ENCODE results near the gene UNC13A. TPM values are rescaled to one million over a fixed set of nuclear protein-coding genes. Genes with fewer than 3 reads are reported as not detected.

UNC13A gene
- total RNA-seq, 1 donor from 2014 or later = 0.04 TPM

DNA sequence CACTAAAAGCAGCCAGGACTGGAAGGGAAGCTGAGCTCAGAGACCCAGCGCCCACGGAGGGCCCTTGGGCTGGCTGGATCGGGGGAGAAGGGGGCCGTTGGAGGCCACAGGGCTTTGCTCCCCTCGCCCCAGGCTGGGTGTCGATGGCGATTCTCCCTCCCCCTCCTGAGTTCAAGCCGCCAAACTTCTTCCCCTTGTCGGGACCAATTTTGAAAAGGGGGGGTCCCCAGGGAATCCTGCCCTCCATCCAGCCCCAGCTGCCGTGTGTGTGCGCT lies 71.5 kb downstream of the UNC13A start:
- Mint-ChIP-seq H3K4me1 (peaks cover 10% of the 10 kb centered on the region), H3K4me3 (peak overlapping the region; percentile 11), H3K36me3 (ENCODE audit: low read depth) (no peaks in the 10 kb centered on the region), H3K27ac (no peak overlapping the region), H3K9me3 (peaks cover 1% of the 10 kb centered on the region), H3K27me3 (peaks cover 33% of the 10 kb centered on the region)
- POLR2A ChIA-PET = no interaction called here
- intact Hi-C loops (cut with micrococcal nuclease) = no loop called here
- ATAC-seq (ENCODE audit: low read depth) (peak; percentile 14), DNase-seq (no peak)
- TF ChIP-seq, protein P1, sequence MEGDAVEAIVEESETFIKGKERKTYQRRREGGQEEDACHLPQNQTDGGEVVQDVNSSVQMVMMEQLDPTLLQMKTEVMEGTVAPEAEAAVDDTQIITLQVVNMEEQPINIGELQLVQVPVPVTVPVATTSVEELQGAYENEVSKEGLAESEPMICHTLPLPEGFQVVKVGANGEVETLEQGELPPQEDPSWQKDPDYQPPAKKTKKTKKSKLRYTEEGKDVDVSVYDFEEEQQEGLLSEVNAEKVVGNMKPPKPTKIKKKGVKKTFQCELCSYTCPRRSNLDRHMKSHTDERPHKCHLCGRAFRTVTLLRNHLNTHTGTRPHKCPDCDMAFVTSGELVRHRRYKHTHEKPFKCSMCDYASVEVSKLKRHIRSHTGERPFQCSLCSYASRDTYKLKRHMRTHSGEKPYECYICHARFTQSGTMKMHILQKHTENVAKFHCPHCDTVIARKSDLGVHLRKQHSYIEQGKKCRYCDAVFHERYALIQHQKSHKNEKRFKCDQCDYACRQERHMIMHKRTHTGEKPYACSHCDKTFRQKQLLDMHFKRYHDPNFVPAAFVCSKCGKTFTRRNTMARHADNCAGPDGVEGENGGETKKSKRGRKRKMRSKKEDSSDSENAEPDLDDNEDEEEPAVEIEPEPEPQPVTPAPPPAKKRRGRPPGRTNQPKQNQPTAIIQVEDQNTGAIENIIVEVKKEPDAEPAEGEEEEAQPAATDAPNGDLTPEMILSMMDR (IDR thresholded peaks at IDR 0.05) = no peak
- CTCF ChIA-PET = no interaction called here

DNA sequence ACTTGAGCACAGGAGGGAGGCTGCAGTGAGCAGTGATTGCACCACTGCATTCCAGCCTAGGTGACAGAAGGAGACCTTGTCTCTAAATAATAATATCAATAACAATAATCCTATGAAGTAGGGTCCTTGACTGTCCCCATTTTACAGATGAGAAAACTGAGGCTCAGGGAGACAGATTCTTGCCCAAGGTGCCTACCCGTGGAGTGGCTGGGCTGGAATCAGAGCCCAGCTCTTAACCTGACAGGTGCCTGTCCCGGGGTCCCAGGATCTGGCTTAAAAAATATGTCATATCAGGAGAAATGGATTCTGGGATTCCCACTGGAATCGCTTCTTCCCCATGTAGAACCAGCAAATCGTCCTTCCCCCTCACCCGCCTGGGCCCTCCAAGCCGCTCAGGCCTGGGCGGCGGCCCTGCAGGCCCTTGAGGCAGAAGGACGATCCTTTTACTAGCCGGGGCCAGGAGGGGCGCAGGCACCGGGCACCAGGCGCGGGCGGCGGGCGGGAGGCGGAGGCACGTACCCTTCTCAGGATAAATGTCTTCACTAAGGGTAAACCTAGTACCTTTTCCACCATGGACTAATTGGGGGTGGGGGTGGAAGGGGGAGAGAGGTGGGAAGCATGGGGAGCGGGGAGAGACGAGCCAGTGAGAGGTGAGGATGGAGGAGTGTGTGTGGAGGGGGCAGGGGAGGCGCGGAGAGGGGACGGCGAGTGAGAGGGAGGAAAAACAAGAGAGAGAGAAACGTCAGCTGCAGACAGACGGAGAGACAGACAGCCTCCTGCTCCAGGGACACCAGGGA lies 72.1 kb downstream of the UNC13A start:
- ChIA-PET POLR2A (no interaction called here), CTCF (no interaction called here)
- TF ChIP-seq, protein P1 (IDR thresholded peaks at IDR 0.05) = no peak
- H3K27me3 Mint-ChIP-seq = peaks cover 33% of the 10 kb centered on the region
- DNase-seq (no peak), ATAC-seq (ENCODE audit: low read depth) (peak; percentile 14)
- peaks cover 10% of the 10 kb centered on the region for H3K4me1 Mint-ChIP-seq
- intact Hi-C loops (cut with micrococcal nuclease) = no loop called here
- H3K36me3 Mint-ChIP-seq (ENCODE audit: low read depth) = no peaks in the 10 kb centered on the region
- H3K4me3 Mint-ChIP-seq = peak overlapping the region; percentile 11
- H3K27ac Mint-ChIP-seq = no peak overlapping the region
- no peaks in the 10 kb centered on the region for H3K9me3 Mint-ChIP-seq

DNA sequence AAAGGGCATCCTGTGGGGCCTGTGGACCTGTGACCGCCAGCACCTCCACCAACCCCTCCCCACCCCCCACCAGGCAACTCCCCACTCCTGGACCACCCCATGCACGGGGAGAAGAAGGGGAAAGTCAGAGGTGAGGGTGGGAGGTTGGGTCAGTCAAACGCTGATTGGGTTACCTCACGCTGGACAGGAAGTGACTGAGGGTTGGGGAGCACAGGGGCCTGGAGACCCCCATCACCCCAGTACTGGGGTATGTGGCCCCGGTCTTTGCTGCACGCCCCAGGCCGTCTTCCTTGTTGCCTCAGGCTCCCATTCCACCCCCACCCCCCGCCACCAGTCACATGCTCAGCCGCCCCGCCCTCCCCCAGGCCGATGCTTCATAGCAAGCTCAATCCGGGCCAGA lies 73.7 kb downstream of the UNC13A start:
- no peak overlapping the region for H3K27ac Mint-ChIP-seq
- H3K4me1 Mint-ChIP-seq = peaks cover 10% of the 10 kb centered on the region
- ATAC-seq (ENCODE audit: low read depth) = no peak
- intact Hi-C loops (cut with micrococcal nuclease) = no loop called here
- no peaks in the 10 kb centered on the region for H3K36me3 Mint-ChIP-seq (ENCODE audit: low read depth)
- DNase-seq = no peak
- CTCF ChIA-PET = no interaction called here
- H3K4me3 Mint-ChIP-seq = no peak overlapping the region
- no peaks in the 10 kb centered on the region for H3K9me3 Mint-ChIP-seq
- TF ChIP-seq, protein P1 (IDR thresholded peaks at IDR 0.05) = no peak
- peaks cover 30% of the 10 kb centered on the region for H3K27me3 Mint-ChIP-seq
- POLR2A ChIA-PET = no interaction called here

DNA sequence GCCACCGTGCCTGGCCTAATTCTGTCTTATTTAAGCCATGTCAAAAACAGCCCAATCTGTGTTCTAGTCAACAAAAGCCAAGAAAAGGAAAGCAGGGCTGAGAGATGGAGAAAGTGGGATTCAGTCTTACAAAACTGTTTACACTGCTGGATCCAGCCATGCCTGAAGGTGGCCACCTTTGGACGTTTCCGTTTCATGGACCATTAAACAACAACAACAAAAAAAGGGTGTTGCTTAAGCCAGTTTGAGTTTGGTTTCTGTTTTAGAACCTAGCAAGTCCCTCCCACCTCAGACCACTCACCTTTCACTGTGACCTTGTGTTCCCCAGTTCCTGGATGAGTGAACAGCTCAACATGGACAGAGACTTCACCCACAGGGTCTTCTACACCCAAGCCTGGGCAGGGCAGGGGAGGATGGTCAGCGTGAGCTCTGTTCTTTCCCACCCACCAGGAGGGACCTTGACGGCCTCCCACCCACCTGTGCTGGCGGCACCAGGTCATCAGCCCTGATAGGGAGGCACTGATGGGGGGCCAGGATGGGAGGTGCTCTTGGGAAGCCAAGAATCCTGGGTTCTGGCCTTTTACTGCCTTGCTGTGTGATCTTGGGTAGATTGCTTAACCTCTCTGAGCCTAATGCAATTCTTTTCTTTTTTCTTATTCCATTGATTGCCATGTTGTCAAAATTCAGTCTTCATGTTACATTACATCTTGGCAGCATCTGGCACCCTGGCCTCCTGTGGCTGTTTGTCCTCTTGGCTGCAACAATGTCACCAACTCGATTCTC lies 76.5 kb downstream of the UNC13A start:
- no peaks in the 10 kb centered on the region for H3K36me3 Mint-ChIP-seq (ENCODE audit: low read depth)
- H3K27ac Mint-ChIP-seq = no peak overlapping the region
- no peak for ATAC-seq (ENCODE audit: low read depth)
- H3K27me3 Mint-ChIP-seq = peaks cover 12% of the 10 kb centered on the region
- no peak overlapping the region for H3K4me3 Mint-ChIP-seq
- ChIA-PET CTCF (no interaction called here), POLR2A (interaction anchor here (0.5 kb wide), 1 partner anchor 1416 kb away, joined by 3 read pairs; no protein-coding TSS in a partner anchor)
- no peak for DNase-seq
- TF ChIP-seq, protein P1 (IDR thresholded peaks at IDR 0.05) = no peak
- H3K9me3 Mint-ChIP-seq = no peaks in the 10 kb centered on the region
- intact Hi-C loops (cut with micrococcal nuclease) = no loop called here
- peaks cover 9% of the 10 kb centered on the region for H3K4me1 Mint-ChIP-seq

DNA sequence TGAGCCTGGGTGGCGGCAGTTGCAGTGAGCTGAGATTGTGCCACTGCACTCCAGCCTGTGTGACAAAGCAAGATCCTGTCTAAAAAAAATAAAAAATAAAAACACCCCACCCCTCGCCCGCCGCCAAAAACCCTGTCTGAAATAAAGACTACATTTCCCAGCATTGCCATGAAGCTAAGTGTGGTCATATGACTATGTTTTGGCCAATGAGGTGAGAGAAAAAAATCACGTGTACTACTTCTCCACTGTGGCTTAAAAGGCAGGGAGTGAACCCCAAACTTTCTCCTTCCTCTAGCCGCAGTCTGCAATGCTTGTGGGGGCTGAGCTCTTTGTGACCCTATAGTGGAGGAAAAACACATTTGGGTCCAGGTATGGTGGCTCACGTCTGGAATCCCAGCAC lies 77.8 kb downstream of the UNC13A start:
- ATAC-seq (ENCODE audit: low read depth) (no peak), DNase-seq (no peak)
- no peaks in the 10 kb centered on the region for H3K36me3 Mint-ChIP-seq (ENCODE audit: low read depth)
- H3K4me1 Mint-ChIP-seq = peaks cover 9% of the 10 kb centered on the region
- POLR2A ChIA-PET = no interaction called here
- H3K27me3 Mint-ChIP-seq = peaks cover 10% of the 10 kb centered on the region
- TF ChIP-seq, protein P1 (IDR thresholded peaks at IDR 0.05) = no peak
- H3K4me3 Mint-ChIP-seq = no peak overlapping the region
- CTCF ChIA-PET = no interaction called here
- intact Hi-C loops (cut with micrococcal nuclease) = no loop called here
- H3K27ac Mint-ChIP-seq = no peak overlapping the region
- H3K9me3 Mint-ChIP-seq = no peaks in the 10 kb centered on the region
